Caki2 (cell line): ENCODE results near the gene CD151. TPM values are rescaled to one million over a fixed set of nuclear protein-coding genes. Genes with fewer than 3 reads are reported as not detected.

Experiments used
- DNase-seq: peaks from one replicate; pipeline ENCODE4 v3.0.0-alpha.2; 2015; ENCODE audit warnings: low read depth
- in situ Hi-C: cut with HindIII; loops from 2 replicates; pipeline ENCODE4 v1.10.0; 2016; ENCODE audit warnings: low sequenced_read_pairs, low pct_unique_long_range_greater_than_20kb, mixed read lengths
- total RNA-seq: library from RNA; depleted of rRNA; stranded (reverse); fragments of >200 nt; shearing (Covaris generic); gene quantifications from 2 replicates; pipeline ENCODE4 v1.2.3, GENCODE V29; 2014; ENCODE audit warnings: low replicate concordance

The CD151 gene
- total RNA-seq, 1 experiment from 2014 or later = 873 TPM

- no peak for DNase-seq
- in situ Hi-C loops = no loop called here
These were observed 7.8 kb upstream of the CD151 start for GRCh38 chr11:824942-825341.

GRCh38 chr11:825366-826226 lies 7.2 kb upstream of the CD151 start:
- in situ Hi-C loops = no loop called here

GRCh38 chr11:826227-826621 lies 6.5 kb upstream of the CD151 start:
- in situ Hi-C loops = no loop called here
- no peak for DNase-seq

More at GRCh38 chr11:825366-826226, 7.2 kb upstream of the CD151 start:
- DNase-seq = no peak

- DNase-seq = no peak
- in situ Hi-C loops = no loop called here
These were observed 6.0 kb upstream of the CD151 start for GRCh38 chr11:826836-827145.

- in situ Hi-C loops = no loop called here
- no peak for DNase-seq
These were observed 5.4 kb upstream of the CD151 start for GRCh38 chr11:827146-827896.

GRCh38 chr11:827897-828192 lies 4.9 kb upstream of the CD151 start, which contains the start of gene CRACR2B:
Gene CRACR2B (plus strand): TSS chr11:827919. CDS start chr11:828608, 689 bp downstream.
- no peak for DNase-seq
- in situ Hi-C loops = no loop called here

GRCh38 chr11:828506-829175 lies 4.1 kb upstream of the CD151 start:
- in situ Hi-C loops = no loop called here
- no peak for DNase-seq

GRCh38 chr11:829176-829846 lies 3.4 kb upstream of the CD151 start:
- in situ Hi-C loops = no loop called here
- DNase-seq = peak; percentile 61

- in situ Hi-C loops = no loop called here
- DNase-seq = no peak
These were observed 2.9 kb upstream of the CD151 start for GRCh38 chr11:829847-830294.

GRCh38 chr11:830295-831117 lies 2.2 kb upstream of the CD151 start:
- peak; percentile 75 for DNase-seq
- in situ Hi-C loops = no loop called here

GRCh38 chr11:831118-831864 lies 1.5 kb upstream of the CD151 start:
- DNase-seq = peak; percentile 51
- in situ Hi-C loops = no loop called here

GRCh38 chr11:831961-832528 lies 707 bp upstream of the CD151 start:
- in situ Hi-C loops = no loop called here
- no peak for DNase-seq

GRCh38 chr11:833114-833791 lies 501 bp downstream of the CD151 start:
- in situ Hi-C loops = no loop called here
- DNase-seq = peak; percentile 70

- peak; percentile 55 for DNase-seq
- in situ Hi-C loops = no loop called here
These were observed 1.1 kb downstream of the CD151 start for GRCh38 chr11:833849-834311.

- DNase-seq = peak; percentile 98
- in situ Hi-C loops = no loop called here
These were observed 1.9 kb downstream of the CD151 start for GRCh38 chr11:834371-835316.
